Diencephalon (tissue), 1 donor: ENCODE measurements around the gene OSBP2. TPM values are rescaled to one million over a fixed set of nuclear protein-coding genes. Genes with fewer than 3 reads are reported as not detected.
A peak's percentile ranks its signal among the peaks of the same experiment; 100 is the strongest.

Experiments used
- small RNA-seq: library from RNA; depleted of rRNA; stranded (forward); fragments of <200 nt; gene quantifications from one replicate; pipeline ENCODE3, GENCODE V24; 2014
- total RNA-seq: library from RNA; depleted of rRNA; stranded (reverse); fragments of >200 nt; gene quantifications from one replicate; pipeline ENCODE4 v1.2.3, GENCODE V29; 2014

The OSBP2 gene, protein sequence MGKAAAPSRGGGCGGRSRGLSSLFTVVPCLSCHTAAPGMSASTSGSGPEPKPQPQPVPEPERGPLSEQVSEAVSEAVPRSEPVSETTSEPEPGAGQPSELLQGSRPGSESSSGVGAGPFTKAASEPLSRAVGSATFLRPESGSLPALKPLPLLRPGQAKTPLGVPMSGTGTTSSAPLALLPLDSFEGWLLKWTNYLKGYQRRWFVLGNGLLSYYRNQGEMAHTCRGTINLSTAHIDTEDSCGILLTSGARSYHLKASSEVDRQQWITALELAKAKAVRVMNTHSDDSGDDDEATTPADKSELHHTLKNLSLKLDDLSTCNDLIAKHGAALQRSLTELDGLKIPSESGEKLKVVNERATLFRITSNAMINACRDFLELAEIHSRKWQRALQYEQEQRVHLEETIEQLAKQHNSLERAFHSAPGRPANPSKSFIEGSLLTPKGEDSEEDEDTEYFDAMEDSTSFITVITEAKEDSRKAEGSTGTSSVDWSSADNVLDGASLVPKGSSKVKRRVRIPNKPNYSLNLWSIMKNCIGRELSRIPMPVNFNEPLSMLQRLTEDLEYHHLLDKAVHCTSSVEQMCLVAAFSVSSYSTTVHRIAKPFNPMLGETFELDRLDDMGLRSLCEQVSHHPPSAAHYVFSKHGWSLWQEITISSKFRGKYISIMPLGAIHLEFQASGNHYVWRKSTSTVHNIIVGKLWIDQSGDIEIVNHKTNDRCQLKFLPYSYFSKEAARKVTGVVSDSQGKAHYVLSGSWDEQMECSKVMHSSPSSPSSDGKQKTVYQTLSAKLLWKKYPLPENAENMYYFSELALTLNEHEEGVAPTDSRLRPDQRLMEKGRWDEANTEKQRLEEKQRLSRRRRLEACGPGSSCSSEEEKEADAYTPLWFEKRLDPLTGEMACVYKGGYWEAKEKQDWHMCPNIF
- 19.4 TPM for total RNA-seq

DNA sequence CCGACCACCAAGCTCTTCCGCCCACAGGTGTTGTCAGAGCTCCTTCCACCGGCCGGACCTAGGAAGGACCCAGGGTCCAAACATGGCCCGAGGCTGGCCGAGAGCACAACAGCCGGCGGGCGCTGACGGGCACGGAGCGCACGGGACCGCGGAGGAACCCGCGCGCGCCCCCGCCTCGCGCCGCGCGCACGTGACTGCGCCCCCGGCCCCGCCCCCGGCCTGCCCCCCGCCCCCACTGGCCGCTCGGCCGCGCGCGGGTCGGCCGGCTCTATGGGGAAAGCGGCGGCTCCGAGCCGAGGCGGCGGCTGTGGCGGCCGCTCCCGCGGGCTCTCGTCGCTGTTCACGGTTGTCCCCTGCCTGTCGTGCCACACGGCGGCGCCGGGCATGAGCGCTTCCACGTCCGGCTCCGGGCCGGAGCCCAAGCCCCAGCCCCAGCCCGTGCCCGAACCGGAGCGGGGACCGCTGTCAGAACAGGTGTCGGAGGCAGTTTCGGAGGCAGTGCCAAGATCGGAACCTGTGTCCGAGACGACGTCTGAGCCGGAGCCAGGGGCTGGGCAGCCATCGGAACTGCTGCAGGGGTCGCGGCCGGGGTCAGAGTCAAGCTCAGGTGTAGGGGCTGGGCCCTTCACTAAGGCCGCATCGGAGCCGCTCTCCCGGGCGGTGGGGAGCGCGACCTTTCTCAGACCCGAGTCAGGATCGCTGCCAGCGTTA is at the start of gene OSBP2:
Gene OSBP2 (plus strand): TSS at position 235 of the 711 bp plus-strand sequence. CDS start 36 bp downstream, at position 271.

DNA sequence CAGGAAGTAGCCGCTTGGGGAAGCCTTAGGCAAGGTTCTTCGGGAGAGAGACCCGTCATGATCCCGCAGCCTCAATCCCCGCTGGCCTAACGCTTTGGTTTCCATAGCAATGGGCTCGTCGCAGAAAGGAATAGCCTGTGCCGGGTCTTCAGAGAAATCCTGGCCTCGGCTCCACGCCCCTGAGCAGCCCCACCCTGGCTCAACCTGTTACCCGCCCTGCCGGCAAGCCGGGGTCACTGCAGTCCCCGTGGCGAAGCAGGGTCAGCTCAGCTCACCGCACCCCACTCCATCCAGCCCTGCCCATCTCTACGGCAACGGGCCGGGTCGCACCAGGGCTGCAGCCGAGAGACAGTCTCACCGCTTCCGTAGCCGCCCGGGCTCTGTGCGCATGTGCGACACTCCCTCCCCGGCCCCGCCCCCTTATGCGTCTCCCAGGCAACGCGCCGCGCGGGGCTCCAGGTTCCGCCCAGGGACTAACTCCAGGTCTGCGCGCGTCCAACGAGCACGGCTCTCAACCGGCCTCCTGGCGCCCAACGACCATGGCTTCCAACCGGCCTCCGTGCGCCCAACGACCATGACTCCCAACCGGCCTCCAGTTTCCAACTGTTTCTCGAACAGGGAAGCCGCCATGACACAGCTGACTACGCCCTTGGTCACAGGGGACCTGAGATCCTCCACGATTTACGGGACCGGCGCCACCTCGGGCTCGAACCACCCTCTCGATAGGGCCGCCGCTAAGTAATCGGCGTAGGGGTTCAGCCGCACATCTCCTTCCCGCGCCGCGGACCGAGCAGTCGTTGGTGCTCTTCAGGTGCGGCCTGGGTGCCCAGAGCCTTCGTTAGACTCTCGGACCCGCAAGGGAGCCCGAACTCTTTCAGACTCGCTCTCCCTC is 26.9 kb upstream of the OSBP2 start, which contains the start of gene DUSP18:
Gene DUSP18 (minus strand): TSS at position 382 of the 892 bp plus-strand sequence. CDS start 3,872 bp downstream, outside the sequence.

Small RNA genes lying within 50 kb of the gene (small RNA-seq; reads per million reads assigned to genes)
- 26.0 reads per million, percentile 95 among the genes with 10 or more reads in this experiment for gene MIR3200

Other genes starting within 250 kb of the OSBP2 start
- gene SEC14L3, start 222.9 kb upstream of the OSBP2 start, total RNA-seq, result not detected
- gene SEC14L4, start 189.2 kb upstream of the OSBP2 start, total RNA-seq, result not detected
- gene SEC14L6, start 148.1 kb upstream of the OSBP2 start, total RNA-seq, result 2.1 TPM
- gene GAL3ST1, start 120.2 kb upstream of the OSBP2 start, total RNA-seq, result 6.0 TPM
- 38.8 TPM for gene PES1, start 103.0 kb upstream of the OSBP2 start, total RNA-seq
- 22.6 TPM for gene TCN2, start 87.7 kb upstream of the OSBP2 start, total RNA-seq
- gene SLC35E4, start 59.1 kb upstream of the OSBP2 start, total RNA-seq, result 6.9 TPM
- 27.9 TPM for gene DUSP18, start 27.0 kb upstream of the OSBP2 start, total RNA-seq